Activated T-cell treated with anti-CD3 and anti-CD28 coated beads for 48 hours (primary cell): ENCODE results near the gene POLR3A.

Experiments used
- DNase-seq: peaks from one replicate; pipeline ENCODE4 v3.0.0-alpha.2; 2020; ENCODE audit warnings: low read depth

POLR3A gene

DNA sequence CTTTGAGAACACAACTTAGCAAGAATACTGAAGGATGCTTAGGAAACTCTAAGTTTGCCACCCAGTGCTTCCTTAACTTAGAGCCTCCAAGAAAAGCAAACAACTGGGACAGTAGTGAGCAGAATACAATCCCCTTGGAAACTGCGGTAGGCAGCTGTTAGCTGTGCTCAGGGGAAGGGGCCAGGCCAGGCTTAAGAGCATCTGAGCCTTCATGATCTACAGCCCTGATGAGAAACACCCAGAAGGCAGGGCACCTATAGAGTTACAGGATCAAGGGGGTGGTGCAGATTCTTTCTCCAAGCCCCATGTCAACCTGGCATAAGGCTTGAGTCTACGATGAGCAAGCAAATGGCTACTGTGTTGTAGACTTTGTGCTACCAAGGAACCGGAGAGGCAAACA, 51.4 kb downstream of the POLR3A start:
- no peak for DNase-seq

DNA sequence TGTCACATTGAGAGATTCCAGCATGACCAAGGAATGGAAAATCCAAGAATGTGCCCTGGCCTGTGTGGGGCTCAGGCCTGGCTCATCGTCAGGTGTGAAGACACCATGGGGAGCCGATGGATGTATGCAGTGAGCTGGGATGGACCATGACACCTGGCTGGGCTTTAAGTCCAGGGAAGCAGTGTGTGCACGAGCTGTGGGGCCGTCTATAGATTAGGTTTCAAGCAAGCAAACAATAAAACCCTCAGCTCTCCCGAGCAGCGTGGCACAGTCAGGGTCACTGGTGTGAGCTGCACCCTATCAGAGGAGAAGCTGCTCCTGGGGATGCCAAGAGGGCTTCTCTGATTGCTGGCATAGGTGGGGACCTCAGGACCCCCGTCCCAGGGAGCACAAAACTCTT, 52.3 kb downstream of the POLR3A start:
- no peak for DNase-seq

DNA sequence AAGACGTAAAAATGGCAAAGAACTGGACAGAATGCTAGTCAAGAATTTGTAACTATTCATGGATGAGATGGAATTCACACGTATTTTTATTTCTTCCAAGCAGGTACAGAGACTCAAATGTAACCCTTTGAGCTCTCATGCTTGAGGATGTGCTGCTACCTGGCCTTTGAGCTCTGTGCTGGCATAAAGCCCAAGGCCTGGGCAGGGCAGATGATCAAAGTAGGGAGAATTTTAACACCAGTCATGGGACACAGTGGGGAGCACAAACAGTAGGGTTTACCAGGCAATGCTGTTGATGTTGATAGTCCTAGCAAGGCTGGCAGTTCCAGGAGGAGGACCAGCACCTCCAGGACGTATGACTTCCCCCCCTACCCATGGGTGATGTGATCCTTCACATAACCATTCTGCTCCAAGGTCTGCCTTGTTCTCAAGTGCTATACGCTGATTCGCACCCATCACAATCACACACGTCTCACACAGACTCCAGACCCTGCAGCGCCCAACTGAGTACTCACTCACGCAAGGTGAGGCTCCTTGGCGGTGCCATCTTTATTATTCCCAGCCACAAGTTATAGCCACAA, 54.1 kb downstream of the POLR3A start:
- DNase-seq, result no peak

DNA sequence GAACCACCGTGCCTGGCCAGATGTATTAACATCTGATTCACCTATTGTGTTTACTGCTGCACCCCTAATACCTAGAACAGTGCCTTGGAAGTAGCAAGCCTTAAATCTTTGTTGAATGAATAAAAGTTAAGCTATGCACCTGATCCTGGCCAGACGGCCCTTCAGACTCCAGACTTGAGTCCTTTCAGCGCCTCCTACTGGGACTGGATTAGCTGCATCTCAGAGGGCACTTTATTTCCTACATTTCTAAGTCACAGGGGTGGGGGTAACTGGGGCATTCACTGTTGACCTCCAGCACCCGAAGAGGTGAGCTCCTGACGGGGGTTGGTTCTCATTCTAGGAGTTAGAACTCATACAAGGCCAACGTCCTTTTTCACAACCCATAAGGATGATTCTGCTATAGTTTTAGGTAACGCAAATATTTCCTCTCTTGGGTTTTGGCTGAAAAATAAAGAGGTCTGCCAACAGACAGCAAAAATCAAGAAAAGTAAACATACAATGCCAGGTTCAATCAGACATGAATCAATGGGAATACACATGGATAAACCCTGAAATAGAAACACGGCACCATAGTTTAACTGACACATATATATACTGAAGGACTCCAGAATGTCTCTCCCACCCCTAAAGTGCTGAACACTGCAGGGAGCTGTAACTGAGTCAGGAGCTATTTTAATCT, 54.8 kb downstream of the POLR3A start:
- DNase-seq, result no peak

DNA sequence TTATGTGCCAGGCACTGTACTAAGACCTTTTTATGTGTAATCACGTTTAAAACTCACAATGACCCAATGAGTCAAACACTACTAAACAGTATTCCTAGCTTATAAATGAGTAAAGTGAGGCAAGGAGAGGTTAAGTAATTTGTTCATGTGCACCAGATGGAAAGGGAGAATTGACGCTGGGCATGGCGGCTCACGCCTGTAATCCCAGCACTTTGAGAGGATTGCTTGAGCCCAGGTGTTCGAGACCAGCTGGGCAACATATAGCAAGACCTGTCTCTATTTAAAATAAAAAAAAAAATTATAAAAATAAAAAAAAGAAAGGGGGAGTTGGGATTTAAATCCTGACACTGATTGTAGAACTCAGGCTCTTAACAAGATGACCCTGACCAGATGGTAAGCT, 56.0 kb downstream of the POLR3A start:
- no peak for DNase-seq

DNA sequence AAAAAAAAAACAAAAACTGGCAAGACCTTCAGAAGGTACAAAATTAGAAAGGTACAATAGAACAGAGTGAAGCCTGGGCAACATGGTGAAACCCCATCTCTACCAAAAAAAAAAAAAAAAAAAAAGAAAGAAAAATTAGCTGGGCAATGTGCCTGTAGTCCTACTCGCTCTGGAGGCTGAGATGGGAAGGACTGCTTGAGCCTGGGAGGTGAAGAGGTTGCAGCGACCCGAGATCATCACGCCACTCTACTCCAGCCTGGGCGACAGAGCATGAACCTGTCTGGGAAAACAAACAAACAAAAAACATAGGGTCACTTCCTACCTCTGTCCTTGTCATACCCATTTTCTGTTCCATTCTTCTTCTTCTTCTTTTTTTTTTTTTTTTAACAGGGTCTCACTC, 57.2 kb downstream of the POLR3A start:
- no peak for DNase-seq

DNA sequence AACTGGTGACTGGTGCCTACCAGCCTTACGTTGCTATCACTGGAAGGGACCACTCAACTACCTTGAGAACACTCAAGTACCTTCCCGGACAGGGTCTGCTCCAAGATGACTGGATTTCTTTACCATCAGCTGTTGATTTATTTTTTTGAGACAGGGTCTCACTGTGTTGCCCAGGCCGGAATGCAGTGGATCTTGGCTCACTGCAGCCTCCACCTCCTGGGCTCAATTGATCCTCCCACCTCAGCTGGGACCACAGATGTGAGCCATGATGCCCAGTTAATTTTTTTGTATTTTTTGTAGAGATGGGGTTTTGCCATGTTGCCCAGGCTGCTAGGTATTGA, 57.5 kb downstream of the POLR3A start:
- no peak for DNase-seq

DNA sequence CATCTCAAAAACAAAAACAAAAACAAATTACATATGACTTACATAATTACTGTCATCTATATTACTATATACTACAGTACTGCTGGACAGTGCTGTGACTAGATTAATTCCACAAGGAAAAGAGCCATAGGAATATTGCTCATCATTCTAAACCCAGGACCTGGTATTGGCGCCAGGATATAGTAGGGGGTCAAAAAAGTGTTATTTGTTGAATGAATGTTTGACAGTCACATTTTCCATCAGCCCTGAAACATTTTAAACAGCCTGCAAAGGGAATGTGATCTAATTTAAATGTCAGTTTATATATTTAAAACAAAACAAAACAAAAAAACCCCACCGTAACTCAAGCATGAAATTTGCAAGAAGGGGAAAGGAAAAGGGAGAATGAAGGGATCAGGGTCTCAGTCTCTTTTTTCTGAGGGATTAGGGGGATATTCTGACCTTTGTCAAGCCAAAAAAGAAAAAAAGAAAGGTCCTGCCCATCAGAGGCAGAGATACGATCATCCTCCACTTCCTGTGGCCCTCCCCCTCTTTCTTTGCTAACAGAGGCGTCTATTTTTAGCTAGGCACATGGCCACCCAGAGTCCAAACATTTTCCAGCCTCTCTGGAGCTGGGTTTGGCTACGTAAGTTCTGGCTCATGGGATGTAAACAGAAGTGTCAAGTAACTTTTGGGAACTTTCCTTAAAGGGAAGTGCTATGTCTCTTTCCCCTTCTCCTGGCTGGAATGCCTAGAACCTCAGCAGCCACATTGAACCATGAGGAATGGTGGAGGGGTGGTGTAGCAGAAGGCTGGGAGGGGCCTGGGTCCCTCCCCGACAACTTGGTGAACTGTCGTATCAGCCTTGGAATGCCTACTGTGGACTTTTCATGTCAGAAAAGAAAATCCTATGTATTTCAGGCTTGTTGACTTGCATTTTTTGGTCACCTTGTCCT, 58.2 kb downstream of the POLR3A start:
- no peak for DNase-seq

DNA sequence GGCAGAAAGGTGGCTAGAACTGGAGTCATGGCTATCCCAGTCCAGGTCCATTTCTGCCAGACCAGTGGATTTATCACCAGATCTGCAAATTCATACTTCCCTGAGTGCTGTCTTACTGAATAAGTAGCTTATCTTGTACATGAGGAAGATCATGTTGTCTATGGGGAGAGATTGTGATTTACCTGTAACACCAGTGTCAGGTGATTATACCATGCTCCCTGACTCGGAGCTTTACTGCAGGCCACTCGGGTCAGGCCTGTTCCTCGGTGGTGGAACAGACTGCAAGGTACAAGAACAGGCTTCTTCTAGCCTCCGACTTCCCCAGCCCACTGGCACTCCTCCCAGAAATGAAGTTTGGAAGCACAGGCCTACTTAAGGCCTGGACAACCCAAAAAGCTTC, 60.2 kb downstream of the POLR3A start:
- no peak for DNase-seq

DNA sequence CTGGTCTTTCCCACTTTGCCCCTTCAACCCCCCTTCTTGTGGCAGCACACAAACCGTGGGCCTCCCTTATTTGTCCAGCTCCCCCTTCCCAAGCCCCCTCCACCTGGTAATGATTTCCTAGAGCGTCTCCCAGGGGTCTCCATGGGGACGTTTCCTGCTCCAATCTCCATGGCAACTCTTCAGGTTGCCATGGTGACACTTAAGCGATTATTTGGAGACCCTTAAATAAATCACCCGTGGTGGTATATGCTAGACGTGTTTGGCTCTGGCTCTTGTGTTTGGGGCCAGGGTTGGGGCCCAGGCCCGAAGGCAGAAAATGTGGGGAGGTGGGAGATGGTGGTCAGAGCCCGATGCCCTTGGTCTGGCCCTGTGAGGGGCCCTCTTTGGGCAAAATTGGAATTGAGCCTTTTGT, 61.7 kb downstream of the POLR3A start:
- no peak for DNase-seq

DNA sequence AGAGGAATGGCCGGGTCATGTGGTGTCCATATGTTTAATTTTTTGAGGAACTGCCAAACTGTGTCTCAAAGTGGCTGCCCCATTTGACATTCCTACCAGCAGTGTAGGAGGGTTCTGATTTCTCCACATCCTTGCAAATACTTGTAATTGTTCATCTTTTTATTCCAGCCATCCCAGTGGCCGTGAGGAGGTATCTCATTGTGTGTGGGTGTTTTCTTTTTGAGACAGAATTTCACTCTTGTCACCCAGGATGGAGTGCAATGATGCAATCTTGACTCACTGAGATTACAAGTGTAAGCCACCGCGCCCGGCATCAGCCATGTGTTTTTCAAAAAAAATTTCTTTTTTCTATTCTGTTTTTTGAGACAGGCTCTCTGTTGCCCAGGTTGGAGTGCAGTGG, 64.0 kb downstream of the POLR3A start:
- DNase-seq, result no peak

DNA sequence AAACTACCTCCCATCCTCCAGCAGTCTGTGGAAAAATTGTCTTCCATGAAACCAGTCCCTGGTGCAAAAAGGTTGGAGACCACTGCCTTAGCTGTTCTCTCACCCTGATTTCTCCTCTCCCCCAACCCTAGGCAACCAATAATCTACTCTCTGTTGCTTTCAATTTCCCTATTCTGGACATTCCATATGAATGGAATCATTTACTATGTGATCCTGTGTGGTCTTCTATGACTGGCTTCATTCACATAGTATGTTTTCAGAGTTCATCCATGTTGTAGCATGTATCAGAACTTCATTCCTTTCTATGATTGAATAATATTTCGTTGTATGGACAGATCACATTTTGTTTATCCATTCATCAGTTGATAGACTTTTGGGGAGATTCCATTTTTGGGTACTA, 64.5 kb downstream of the POLR3A start:
- DNase-seq, result no peak

DNA sequence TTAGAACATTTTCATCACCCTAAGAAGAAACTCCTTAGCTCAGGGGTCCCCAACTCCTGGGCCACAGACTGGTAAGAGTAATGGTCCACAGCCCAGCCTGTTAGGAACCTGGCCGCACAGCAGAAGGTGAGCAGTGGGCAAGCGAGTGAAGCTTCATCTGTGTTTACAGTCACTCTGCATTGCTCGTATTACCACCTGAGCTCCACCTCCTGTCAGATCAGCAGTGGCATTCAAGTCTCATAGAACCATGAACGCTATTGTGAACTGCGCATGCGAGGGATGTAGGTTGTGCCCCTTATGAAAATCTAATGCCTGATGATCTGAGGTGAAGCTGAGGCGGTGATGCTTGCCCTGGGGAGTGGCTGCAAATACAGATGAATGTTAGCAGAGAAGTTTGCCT, 65.4 kb downstream of the POLR3A start:
- no peak for DNase-seq

DNA sequence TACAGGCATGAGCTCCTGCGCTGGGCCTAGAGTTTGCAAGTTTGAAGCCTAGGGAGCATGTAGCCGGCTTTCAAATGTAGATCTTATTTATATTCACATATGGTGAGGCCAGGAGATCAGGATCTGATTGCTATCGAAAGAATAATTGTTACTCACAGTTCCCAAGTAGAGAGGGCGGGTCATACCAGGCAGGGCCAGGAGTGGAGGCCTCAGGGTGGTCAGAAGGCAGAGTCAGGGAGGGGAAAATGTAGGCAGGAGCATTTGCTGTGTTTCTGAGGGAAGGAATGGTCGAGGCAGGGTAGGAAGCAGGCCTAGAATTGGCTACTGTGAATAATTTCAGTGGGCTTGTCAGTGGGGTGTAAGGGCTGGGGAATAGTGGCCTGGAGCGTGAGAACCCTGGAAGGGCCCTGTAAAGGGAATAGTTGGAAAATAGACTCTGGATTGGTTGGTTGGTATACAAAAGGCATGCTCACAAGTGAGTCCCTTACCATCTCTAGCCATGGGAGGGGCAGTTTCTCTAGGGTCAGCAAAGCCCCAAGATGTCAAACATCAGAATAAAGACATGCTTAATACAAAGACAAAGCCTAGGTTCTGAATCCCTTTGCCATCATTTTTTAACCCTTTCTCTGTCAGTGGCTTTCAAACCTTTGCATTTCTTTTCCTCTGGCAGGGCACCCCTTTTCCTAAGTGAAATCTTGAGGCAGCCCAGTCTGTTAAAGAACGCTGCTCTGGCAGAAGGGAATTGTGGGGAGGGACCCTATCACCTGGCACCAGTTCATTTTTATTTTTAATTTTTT, 66.8 kb downstream of the POLR3A start:
- no peak for DNase-seq

DNA sequence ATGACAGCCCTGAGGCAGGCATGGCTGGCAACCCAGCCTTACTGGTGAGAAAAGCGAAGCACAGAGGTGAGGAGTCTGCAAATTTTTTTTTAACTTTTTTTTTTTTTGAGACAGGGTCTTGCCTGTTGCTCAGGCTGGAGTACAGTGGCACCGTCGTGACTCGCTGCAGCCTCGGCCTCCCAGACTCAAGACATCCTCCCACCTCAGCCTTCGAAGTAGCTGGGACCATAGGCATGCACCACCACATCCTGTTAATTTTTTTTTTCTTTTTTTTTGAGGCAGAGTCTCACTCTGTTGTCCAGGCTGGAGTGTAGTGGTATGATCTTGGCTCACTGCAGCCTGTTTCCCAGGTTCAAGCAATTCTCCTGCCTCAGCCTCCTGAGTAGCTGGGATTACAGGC, 67.6 kb downstream of the POLR3A start:
- no peak for DNase-seq

DNA sequence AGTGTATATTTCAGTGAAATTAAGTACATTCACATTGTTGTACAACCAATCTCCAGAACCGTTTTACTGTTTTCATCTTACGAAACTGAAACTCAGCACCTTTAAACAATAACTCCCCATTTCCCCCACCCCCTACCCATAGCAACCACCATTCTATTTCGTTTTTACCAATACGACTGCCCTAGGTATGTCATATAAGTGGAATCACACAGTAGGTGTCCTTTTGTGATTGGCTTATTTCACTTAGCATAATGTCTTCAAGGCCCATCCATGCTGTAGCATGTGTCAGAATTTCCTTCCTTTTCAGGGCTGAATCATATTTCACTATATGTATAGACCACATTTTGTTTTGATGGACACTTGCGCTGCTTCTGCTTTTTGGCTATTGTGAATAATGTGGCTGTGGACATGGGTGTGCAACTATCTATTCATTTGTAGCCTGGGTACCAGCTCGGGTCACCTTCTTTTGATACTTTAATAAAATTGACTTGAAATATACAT, 68.4 kb downstream of the POLR3A start:
- DNase-seq, result no peak

DNA sequence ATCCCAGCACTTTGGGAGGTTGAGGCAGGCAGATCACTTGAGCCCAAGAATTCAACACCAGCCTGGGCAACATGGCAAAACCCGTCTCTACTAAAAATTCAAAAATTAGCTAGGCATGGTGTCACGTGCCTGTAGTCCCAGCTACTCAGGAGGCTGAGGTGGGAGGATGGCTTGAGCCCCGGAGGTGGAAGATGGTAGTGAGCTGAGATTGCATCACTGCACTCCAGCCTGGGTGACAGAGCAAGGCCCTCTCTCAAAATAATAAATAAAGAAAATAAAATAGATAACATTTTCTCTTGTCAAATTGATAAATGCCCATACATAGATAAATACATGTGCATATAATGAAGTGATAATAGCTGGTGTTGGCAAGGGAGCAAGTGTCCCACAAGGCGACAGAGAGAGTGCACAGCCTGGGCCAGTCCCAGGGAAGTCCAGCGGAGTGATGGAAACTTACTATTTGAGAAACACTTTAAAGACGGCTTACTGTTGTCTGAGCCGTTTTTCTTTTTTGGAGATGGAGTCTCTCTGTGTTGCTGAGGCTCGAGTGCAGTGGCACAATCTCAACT, 69.3 kb downstream of the POLR3A start:
- DNase-seq, result no peak

DNA sequence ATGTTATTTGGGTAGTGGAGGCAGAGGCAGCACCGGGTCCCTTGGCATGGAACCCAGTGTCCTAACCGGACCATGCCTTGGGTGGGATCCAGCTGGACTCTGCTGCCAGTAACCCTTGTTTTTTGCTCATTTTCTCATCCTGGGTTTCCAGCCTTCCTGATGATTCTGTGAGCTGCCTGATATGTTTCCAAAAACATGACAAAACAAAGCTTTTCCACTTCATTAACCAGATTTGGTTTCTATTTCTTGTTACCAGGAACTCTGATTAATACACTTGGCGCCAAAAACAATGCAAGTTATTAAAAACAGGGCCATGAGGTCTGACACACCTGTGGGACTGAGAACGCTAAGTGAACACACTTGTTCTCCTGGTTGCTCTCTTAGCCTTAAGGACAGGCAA, 69.9 kb downstream of the POLR3A start:
- no peak for DNase-seq

DNA sequence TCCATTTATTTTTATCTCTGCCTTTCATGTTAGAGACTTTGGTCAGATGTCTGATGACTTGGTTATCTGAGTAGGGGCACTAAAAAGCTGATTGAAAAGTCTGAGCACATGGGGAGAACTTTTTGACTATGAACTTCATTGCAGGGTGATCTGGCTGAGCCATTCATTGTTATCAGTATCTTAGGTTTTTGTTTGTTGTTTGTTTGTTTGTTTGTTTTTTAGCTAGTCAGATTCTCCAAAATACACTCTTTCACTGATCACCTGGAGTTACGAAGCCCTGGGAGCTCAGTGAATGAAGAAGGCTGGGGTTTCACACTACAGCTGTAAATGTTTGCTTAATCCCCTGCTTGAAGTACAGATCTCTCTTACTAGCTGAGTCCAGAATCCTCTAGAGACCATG, 74.2 kb downstream of the POLR3A start:
- no peak for DNase-seq

DNA sequence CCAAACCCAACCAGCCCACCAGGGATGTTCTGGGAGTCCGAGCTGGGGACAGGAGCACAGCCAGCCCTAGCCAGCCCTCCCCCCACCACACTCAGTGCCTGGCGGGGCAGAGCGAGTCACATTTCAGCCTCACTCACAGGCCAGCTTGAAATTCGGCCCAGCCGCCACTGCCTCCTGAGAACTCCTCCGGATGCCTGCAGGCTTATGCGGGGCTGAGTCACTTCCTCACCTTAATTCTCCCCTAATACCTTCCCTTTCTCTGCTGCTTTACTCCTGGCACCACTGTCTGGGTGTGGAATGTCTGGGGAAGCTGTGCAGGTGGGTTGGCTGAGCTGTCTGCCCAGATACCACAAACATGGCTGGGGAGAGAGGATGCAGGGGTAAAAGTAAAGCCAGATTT, 80.1 kb downstream of the POLR3A start:
- no peak for DNase-seq

DNA sequence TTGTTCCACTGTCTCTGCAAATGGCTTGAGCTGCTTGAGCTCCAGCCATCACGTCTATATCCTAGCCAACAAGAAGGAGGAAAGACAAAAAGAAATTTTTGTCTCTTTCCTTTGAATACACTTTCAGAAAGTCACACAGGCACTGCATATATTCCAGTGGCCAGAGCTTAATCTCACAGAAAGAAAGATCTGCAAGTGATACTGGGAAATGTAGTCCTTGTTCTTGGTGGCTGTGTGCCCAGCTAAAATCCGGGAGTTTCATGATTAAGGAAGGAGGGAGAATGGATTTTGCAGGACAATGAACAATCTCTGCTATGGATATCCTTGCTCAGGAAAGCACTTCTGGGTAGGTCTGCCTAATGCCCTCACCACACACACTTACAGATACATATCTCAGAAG, 83.2 kb downstream of the POLR3A start:
- no peak for DNase-seq

DNA sequence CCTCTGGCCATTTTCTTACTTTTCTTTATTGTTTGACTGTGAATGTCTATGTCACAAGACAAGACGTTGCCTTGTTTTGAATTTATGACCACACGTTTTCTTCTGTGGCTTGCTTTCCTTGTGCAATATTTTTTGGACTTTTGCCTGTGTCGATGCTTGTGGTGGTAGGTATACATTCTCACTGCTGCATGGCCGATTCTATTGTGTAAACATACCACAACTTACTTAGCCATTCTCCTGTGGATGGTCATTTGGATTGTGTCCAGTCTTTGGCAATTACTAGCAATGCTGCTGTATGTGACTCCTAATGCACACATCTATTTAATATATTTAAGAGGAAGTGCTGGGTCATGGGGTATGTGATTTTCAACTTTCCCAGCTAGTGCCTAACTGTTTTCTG, 84.8 kb downstream of the POLR3A start:
- no peak for DNase-seq
